PFSK-1 (cell line): Measurements from ENCODE around the gene APC.

ENCODE experiments used
- FOXP2 ChIP-seq: optimal IDR thresholded peaks from 2 replicates; pipeline ENCODE3; 2011; ENCODE audit warnings: borderline replicate concordance, control low read depth, inconsistent platforms; ENCODE audit not compliant: insufficient read depth; ENCODE audit errors: extremely low read length, extremely low read depth
- POLR2AphosphoS5 ChIP-seq: IDR thresholded peaks from 2 replicates; pipeline ENCODE4 v1.6.1; 2012; ENCODE audit warnings: low read depth, mild to moderate bottlenecking, control low read depth, low read length, moderate library complexity
- SIN3A ChIP-seq: IDR thresholded peaks from 2 replicates; pipeline ENCODE4 v1.6.1; 2012; ENCODE audit warnings: mild to moderate bottlenecking, low read length, moderate library complexity, borderline replicate concordance; ENCODE audit not compliant: insufficient read depth
- TAF1 ChIP-seq: IDR thresholded peaks from 2 replicates; pipeline ENCODE4 v1.6.1; 2012; ENCODE audit warnings: low read length, control low read depth, borderline replicate concordance; ENCODE audit not compliant: insufficient read depth
- TF ChIP-seq, protein P1 (sequence below), 2 experiments: IDR thresholded peaks; 2 replicates each; pipeline versions ENCODE4 v1.6.1 to v1.8.0; 2011 to 2012; ENCODE audit warnings: low read depth in 2 of 2, low read length in 2 of 2, control low read depth in 1 of 2, inconsistent platforms in 1 of 2, mild to moderate bottlenecking in 1 of 2, moderate library complexity in 1 of 2; ENCODE audit not compliant: insufficient read depth in 1 of 2

APC gene

DNA sequence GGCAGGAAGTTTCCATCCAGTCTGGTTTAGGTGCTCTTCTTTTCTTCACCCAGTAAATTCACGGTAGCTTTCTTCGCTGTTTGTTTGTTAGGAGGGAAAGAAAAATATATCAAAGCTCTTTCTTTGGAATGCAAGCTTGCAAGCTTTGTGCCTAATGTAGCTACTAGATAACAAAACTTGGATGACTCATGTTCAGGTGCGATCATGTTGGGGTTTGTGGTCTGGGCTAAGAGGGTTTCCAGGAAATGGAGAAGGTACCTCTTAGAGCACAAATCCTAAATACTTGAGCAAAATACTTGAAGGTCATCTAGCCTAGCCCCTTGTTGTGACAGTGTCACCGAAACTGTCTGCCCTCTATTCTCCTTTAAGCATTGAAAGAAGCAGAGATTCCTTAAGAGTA lies 141.1 kb downstream of the APC start:
- TF ChIP-seq FOXP2 (no peak), TAF1 (no peak), SIN3A (no peak), POLR2AphosphoS5 (no peak)
- TF ChIP-seq, protein P1, sequence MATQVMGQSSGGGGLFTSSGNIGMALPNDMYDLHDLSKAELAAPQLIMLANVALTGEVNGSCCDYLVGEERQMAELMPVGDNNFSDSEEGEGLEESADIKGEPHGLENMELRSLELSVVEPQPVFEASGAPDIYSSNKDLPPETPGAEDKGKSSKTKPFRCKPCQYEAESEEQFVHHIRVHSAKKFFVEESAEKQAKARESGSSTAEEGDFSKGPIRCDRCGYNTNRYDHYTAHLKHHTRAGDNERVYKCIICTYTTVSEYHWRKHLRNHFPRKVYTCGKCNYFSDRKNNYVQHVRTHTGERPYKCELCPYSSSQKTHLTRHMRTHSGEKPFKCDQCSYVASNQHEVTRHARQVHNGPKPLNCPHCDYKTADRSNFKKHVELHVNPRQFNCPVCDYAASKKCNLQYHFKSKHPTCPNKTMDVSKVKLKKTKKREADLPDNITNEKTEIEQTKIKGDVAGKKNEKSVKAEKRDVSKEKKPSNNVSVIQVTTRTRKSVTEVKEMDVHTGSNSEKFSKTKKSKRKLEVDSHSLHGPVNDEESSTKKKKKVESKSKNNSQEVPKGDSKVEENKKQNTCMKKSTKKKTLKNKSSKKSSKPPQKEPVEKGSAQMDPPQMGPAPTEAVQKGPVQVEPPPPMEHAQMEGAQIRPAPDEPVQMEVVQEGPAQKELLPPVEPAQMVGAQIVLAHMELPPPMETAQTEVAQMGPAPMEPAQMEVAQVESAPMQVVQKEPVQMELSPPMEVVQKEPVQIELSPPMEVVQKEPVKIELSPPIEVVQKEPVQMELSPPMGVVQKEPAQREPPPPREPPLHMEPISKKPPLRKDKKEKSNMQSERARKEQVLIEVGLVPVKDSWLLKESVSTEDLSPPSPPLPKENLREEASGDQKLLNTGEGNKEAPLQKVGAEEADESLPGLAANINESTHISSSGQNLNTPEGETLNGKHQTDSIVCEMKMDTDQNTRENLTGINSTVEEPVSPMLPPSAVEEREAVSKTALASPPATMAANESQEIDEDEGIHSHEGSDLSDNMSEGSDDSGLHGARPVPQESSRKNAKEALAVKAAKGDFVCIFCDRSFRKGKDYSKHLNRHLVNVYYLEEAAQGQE (IDR thresholded peaks at IDR 0.05; ENCODE audit: insufficient read depth in 1 of 2, low read depth in 2 of 2, low read length in 2 of 2): no peak

DNA sequence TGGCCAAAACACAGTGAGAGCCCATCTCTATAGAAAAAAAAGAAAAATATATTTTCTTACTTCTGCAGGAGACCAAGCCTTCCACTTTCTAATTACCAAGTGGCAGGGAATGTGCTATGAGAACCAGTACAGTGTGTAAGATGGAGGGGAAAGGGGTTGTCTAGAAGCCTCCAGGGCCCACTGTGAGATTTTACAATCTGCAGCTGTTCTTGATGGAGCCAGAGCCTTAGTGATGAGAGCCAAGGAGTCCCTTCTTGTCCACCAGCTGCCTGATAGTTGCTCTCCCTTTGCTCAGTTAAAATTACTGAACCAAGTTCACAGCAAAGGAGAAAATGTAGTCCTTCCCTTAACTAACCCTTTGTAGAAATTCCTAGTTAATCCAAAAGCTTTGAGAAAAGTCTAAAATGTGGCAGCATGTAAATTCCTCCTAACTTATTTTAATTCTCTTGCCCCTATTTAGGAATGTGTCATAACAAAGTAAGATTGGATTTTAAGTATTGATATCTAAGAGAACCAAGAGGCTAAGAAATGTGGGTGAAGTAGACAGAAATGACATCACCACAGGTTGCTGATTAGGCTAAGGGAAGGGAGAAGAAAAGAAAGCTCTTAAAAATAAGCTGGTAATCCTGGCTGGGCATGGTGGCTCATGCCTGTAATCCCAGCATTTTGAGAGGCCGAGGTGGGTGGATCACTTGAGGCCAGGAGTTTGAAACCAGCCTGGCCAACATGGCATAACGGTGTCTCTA lies 142.7 kb downstream of the APC start:
- TF ChIP-seq FOXP2: no peak
- TF ChIP-seq POLR2AphosphoS5: no peak
- TF ChIP-seq TAF1: no peak
- TF ChIP-seq, protein P1 (IDR thresholded peaks at IDR 0.05; ENCODE audit: insufficient read depth in 1 of 2, low read depth in 2 of 2, low read length in 2 of 2): no peak
- no peak for TF ChIP-seq SIN3A

DNA sequence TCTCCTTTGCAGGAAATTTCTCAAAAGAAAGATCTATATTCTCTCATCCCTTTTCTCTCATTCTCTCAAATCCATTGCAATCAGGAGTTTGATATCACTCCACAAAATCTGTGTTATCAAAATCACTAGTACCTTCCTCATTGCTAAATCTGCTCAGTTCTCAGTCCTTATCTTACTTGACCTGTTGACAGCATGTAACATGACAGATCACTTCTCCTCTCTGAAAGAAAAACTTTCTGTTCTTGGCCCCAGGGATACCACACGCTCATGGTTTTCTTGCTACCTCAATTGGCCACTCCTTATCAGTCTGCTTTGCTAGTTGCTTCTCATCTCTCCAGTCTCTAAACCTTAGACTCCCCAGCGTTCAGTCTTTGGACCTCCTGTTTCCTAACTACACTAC lies 145.5 kb downstream of the APC start:
- TF ChIP-seq, protein P1 (IDR thresholded peaks at IDR 0.05; ENCODE audit: insufficient read depth in 1 of 2, low read depth in 2 of 2, low read length in 2 of 2): no peak
- TF ChIP-seq TAF1: no peak
- TF ChIP-seq FOXP2: no peak
- no peak for TF ChIP-seq POLR2AphosphoS5
- TF ChIP-seq SIN3A: no peak

DNA sequence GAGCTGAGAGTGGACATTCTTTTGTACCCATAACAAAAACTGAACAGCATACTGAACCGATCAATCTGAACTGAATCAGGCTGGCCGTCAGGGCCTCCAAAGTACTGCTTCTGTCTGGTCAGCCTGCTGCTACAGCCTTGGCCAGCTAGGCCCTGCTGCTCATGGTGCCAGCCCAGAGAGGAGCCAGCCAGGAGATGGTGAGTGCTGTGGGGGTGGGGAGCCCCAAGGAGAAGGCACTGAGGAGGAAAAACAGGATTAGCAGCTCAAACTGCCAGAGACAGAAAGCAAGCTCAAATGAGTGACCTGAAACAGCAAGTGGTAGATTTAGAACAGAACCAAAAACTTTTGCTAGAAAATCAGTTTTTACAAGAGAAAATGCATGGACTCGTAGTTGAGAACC lies 147.3 kb downstream of the APC start:
- no peak for TF ChIP-seq SIN3A

DNA sequence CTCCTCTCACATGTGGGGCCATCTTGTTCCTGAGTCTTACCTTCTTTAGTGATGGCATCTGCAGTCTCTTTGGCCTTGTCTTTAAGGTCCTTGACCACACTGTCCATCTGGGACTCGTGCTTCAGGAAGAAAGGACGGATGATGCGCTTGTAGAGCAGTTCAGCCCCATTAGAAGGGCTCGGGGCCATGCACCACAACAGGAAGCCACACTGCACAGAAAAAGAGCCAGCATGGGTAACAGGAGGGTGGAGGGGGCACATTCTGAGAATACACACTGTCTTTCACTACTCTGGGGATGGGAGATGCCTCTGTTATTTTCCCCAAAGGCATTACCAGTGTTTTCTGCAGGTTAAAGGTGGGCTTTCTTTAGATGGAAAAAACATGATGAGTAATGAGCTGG lies 149.3 kb downstream of the APC start:
- no peak for TF ChIP-seq TAF1
- no peak for TF ChIP-seq FOXP2
- TF ChIP-seq POLR2AphosphoS5: no peak
- TF ChIP-seq, protein P1 (IDR thresholded peaks at IDR 0.05; ENCODE audit: insufficient read depth in 1 of 2, low read depth in 2 of 2, low read length in 2 of 2): no peak
- no peak for TF ChIP-seq SIN3A
